Measurements from ENCODE around the gene AMIGO2.

- TF ChIP-seq POLR2A (IDR thresholded peaks at IDR 0.05) (no peak), POLR2AphosphoS5 (IDR thresholded peaks at IDR 0.05) (no peak), CTCF (IDR thresholded peaks at IDR 0.05) (no peak)
Measured at GRCh38 chr12:47075192-47076084, 4.3 kb downstream of the AMIGO2 start.
